NB4 (cell line): ENCODE measurements around the gene SYDE1.

Source experiments
- CTCF ChIP-seq: IDR thresholded peaks from one replicate; pipeline ENCODE4 v1.5.1; 2012; ENCODE audit warnings: low read depth, low read length
- MAX ChIP-seq: IDR thresholded peaks from 2 replicates; pipeline ENCODE4 v1.6.1; 2011; ENCODE audit warnings: low read depth, low read length
- POLR2A ChIP-seq: IDR thresholded peaks from 2 replicates; pipeline ENCODE4 v1.6.1; 2011; ENCODE audit warnings: mild to moderate bottlenecking; ENCODE audit not compliant: insufficient read length; ENCODE audit errors: extremely low read depth

DNA sequence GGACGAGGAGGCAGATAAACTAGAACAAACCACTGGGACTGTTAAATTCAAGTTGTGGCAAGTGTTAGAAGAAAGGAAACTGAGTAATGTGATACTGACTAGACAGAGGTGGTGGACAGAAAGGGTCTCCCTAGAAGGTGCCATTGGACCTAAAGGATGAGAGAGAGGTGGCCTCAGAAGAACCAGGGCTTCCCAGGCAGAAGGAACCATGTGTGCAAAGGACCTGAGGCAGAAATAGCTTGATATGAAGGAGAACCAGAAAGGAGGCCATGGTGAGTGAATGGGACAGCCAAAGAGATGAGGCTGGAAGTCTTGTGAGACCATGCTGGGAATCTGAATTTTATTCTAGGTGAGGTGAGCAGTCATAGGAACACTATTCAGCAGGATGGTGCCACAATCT lies 2.8 kb upstream of the SYDE1 start:
- no peak for TF ChIP-seq CTCF
- TF ChIP-seq POLR2A: no peak
- TF ChIP-seq MAX: no peak
